Stimulated activated CD8-positive, alpha-beta memory T cell treated with anti-CD3 and anti-CD28 coated beads, Interleukin-2, amount 100 ng/mL, for 48 hours (primary cell): ENCODE measurements around the gene CELSR3.

Experiments
- DNase-seq, 2 donors: peaks; one replicate each; pipeline ENCODE4 v3.0.0-alpha.2; 2020; ENCODE audit warnings: low read depth in 2 of 2

The CELSR3 gene, protein sequence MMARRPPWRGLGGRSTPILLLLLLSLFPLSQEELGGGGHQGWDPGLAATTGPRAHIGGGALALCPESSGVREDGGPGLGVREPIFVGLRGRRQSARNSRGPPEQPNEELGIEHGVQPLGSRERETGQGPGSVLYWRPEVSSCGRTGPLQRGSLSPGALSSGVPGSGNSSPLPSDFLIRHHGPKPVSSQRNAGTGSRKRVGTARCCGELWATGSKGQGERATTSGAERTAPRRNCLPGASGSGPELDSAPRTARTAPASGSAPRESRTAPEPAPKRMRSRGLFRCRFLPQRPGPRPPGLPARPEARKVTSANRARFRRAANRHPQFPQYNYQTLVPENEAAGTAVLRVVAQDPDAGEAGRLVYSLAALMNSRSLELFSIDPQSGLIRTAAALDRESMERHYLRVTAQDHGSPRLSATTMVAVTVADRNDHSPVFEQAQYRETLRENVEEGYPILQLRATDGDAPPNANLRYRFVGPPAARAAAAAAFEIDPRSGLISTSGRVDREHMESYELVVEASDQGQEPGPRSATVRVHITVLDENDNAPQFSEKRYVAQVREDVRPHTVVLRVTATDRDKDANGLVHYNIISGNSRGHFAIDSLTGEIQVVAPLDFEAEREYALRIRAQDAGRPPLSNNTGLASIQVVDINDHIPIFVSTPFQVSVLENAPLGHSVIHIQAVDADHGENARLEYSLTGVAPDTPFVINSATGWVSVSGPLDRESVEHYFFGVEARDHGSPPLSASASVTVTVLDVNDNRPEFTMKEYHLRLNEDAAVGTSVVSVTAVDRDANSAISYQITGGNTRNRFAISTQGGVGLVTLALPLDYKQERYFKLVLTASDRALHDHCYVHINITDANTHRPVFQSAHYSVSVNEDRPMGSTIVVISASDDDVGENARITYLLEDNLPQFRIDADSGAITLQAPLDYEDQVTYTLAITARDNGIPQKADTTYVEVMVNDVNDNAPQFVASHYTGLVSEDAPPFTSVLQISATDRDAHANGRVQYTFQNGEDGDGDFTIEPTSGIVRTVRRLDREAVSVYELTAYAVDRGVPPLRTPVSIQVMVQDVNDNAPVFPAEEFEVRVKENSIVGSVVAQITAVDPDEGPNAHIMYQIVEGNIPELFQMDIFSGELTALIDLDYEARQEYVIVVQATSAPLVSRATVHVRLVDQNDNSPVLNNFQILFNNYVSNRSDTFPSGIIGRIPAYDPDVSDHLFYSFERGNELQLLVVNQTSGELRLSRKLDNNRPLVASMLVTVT (N-terminal part only)

DNA sequence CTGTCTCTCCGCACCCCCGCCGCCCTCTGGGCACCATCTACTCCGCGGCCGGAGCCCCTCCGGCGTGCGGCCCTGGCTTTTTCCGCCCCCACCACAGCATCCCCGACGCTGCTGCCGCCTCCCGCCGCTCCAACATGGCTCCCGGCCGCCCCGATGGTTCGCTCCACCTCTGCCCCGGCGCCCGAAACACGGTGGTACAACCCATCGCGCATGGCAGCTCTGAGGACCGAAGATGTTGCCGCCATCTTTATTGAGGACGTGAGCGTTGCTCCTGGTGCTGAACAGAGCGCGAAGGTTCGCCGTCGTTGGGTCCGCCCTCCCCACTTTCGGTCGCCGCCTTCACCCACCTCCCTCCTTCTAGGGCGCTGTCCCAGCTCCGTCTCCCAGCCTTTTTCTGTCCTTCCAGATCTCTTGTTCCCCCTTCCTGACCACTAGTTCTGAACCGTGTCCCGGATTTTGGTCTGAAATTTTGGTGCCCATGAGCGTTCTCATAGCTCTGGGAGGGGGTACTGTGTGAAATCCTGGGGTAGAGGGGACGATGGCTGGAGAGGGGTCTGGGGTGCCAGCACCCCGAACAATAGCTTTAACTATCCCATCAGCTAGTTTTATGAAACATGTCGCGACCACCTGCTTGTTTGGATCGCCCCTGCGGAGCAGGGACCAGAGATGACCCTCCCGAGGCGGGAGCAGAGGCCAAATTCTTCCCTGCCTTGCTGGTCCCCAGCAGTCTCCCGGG lies at the start of gene CELSR3:
Gene CELSR3, minus strand, starts transcription at position 134 of the 736 bp plus-strand sequence. CDS start 252 bp downstream, outside the sequence.
- DNase-seq: peak; percentile 45 to 59

DNA sequence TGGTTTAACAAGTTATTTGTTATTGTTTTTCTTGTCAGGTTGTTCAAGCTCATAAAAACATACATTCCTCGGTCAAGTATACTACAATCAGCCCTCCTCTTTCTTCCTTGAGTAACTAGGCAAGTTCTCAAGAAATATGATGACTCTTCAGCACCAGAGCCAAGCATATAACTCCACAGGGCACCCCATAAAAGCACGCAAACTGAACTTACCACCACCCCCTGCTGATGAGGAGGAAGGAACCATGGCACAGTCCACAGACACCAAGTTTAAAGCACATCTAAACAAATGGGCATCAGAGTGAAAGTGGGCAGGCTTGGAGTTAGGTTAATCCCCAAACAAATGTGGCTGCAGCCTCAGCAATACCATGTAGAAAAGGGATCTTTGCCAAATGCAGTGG lies 49.0 kb upstream of the CELSR3 start:
- DNase-seq: no peak

DNA sequence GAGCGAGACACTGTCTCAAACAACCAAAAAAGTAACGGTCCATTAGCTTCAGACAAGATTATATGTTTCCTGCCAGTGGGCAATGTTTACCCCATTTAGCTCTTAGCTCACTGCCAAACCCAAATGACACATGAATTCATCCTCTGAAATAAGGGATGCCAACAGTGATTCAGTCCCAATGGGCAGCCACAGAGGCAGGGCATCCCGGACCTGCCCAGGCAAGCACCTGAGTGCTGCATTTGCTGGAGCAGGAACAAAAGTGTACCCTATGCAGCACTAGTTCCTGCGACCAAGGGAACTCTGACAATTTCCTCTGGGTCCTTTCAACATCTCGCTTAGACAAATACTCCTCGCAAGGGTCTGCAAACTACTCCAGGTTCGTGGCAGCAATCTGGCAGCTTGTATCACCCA lies 46.4 kb upstream of the CELSR3 start:
- DNase-seq: no peak

DNA sequence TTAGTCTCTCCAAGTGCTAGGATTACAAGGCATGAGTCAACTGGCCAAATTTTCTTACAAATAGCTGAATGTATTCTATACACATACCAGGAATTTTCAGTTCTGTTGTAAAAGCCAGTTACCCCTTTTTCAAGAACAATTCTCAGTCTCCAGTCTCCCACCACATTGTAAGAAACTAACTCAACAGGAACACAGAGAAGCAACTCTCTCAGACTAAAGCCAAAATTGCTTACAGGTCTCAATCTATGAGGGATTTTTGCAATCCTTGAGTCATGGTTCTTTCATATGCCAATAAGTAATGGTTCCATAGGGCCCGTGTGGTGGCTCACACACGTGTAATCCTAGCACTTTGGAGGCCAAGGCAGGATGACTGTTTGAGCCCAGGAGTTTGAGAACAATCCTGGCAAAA lies 45.8 kb upstream of the CELSR3 start:
- DNase-seq: no peak

DNA sequence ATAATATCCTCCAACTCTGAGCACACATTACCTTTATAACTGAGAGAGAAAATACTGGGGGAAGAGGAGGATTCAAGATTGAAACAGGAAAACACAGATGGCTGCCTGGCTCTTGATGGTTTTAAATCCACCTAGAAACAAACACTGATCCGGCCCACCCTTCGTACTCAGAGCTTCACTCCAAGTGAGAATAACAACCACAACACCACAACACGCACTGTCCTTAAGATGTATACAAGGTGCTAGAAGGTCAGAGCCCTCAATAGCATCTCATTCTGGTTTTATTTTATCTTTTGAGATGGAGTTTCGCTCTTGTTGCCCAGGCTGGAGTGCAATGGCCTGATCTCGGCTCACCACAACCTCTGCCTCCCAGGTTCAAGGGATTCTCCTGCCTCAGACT lies 44.5 kb upstream of the CELSR3 start:
- DNase-seq: no peak

DNA sequence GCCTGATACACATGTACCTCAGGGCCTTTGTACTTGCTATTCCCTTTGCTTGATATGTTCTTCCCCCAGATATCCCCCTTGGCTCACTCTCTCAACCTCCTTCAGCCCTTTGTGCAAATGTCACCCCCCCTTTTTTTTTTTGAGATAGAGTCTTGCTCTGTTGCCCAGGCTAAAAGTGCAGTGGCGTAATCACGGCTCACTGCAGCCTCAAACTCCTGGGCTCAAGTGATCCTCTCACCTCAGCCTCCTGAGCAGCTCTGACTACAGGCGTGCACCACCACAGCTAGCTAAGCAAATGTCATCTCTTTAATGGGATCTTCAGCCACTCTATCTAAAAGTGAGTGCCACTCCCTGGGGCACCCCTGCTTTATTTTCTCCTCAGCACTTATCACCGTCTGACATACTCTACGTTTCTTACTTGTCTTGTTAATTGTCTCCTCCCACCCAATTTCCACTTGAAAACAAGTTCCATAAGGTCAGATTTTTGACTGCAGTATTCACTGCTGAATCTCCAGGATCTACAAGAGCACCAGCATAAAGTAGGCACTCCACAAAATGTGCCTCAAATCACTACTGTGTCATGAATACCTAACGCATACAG lies 39.7 kb upstream of the CELSR3 start:
- DNase-seq: no peak

DNA sequence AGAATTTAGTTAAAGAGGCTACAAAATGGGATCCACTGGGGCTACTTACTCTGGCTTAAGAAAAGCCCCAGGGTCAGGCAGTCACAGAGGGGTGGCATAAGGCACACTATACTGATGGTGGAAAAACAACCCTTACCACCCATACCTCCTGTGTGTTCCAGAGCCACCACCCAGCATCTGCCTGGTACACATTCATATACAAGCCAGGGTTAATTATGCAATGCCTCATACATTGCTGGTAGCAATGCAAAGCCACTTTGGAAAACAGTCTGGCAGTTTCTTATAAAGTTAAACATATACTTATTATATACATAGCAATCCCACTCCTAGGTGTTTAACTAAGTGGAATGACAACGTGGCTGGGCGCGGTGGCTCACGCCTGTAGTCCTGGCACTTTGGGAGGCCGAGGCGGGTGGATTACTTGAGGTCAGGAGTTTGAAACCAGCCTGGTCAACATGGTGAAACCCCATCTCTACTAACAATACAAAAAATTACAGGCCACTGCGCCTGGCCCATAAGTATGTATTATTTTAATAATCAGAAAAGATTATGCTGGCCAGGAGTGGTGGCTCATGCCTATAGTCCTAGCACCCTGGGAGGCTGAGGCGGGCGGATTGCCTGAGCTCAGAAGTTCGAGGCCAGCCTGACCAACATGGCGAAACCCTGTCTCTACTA lies 38.2 kb upstream of the CELSR3 start:
- no peak for DNase-seq

DNA sequence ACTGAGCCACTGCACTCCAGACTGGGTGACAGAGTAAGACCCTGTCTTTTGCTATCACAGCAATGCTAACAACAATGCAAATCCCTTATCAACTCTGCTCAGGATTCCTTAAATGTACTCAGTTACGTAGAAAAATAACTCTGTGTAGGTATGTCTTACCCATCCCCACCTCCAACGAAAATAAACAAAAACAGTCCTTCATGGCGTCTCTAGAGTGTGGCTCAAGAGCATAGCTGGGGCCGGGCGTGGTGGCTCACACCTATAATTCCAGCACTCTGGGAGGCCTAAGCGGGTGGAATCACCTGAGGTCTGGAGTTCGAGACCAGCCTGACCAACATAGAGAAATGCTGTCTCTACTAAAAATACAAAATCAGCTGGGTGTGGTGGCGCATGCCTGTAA lies 36.2 kb upstream of the CELSR3 start:
- no peak for DNase-seq

DNA sequence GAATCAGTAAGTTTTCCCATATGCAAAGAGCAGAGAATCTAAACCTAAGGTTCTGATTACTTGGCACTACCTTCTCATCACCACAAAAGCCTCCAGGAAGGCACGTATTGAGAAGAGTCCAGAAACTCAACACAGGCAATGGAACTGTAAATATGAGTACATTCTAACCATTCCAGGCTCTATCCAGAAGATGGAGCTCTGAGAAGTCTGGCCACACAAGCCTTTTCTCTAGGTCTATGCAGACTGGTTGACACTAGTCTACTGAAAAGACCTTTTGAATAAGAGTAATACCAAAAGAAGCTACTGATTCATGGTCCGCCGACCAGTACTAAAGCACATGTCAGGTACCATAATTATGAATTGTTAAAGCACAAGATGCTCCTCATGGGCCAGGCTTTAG lies 35.3 kb upstream of the CELSR3 start:
- DNase-seq: no peak

DNA sequence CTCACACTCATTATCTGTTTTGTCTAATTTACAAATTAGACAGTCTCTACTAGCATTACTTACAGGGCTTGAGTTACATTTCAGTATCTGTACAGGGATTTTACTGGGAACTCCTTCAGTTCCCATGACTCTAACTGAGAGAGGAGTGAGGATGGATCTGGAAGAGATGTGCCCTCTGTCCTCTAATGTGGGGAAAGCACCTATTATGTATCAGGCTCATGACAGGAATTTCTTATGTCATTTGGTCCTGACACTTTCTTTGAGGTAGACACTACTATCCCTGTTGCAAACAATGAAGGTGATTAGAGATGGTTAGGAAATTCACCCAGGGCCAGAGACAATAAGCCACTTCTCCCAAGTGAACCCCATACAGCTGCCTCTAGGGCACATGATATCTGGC lies 33.9 kb upstream of the CELSR3 start:
- DNase-seq: no peak

DNA sequence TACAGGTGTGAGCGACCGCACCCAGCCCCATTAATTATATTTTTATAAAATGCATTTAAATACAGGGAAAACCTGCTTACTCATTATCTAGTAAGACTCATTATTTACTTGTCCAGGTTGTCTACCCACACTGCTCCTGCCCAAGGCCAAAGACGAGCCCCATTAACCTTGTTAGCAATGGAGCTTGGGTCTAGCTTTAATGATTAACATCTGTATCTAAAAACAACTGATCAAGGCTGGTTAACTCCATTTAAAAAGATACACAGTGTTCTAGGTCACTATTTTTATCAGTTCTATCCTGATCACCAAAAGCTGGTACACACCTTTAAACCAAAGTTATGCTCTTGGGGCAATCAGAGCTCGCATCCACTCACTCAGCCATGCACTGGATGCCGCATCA lies 33.5 kb upstream of the CELSR3 start:
- DNase-seq: no peak

DNA sequence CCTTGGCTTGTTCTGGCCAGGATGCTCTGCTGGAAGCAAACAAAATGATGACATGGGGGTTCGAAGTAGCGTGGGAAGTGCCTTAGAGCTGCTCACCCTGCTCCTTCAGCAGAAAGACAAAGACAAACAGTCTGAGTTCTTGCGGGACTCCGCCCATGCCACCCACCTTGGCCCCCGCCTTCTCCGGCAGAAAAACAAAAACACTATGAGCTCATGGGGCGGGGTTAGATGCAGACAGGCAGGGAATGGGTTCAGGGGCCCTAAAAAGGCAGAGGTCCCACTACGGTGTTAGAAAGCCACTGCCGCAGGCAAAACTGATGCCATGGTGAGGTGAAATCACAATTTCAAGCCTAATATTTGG lies 32.7 kb upstream of the CELSR3 start:
- DNase-seq: no peak

DNA sequence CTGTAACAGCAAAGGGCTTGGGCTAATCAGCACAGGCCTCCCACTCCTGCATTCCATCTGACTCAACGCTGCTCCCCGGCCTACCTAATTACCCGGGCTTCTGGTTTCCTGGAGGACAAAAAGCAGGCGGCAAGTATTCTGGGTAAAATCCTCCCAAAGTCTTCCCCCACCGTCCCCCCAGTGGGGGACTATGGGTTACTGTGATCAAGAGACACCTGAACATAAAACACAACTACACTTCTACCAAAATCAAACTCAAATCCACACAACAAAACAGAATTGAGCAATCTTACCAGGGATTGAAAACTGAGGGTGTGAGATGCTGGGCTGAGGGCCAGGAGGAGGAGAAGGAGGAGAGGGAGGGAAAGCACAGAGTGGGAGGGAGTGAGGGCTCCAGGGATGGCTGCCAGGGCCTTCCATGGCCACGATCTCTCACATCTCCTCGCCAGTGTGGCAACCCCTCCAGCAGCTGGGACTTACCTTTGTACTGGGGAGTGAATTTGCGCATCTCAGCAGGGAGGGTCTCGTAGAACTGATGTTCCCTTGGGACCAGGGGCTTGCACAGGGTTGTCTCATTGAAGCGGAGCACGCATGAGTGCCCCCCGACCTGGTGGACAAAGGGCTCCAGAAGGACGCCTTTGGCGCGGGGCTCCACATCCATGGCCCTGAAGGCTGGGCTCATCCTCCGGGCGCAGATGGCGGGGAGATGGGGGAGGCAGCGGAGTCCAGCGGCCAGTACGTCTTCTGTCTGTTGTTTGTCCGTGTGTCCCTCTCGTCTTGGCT lies 32.1 kb upstream of the CELSR3 start:
- DNase-seq: no peak

DNA sequence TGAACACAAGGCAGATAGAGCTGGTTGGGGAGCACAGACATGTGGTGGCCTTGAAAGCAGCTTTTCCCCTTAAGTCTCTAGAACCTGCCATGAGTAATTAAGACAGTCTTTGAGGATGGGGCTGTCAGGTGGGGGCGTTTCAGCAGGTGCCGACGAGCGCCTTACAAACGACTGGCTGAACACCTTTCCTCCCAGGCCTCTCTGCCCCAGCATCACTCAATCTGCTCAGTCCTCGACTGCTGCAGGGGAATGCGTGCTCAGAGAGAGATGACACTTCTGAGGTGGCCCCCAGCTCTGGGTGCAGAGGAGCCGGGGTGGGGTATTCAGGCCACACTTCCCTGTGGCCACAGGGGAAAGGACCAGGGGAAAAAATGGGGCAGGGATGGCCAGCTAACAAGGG lies 31.1 kb upstream of the CELSR3 start:
- DNase-seq: no peak

DNA sequence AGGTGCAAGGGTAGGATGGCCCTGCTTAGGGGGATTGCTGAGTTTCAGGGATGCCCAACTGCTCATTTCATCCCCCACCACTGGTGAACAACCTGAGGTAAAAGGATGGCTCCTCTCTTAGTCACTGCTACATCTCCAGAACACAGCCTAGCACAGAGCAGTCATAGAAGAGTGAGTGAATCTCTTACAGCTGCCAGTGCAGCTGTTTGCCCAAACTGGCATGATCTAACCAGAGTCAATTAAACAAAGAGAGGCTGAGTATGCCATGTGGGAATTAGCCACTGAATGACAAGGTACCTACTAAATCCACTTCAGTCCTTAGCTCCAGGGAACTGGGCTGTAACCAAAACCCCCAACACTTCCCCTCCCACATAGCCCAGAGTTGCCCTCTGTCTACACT lies 29.9 kb upstream of the CELSR3 start:
- DNase-seq: no peak

DNA sequence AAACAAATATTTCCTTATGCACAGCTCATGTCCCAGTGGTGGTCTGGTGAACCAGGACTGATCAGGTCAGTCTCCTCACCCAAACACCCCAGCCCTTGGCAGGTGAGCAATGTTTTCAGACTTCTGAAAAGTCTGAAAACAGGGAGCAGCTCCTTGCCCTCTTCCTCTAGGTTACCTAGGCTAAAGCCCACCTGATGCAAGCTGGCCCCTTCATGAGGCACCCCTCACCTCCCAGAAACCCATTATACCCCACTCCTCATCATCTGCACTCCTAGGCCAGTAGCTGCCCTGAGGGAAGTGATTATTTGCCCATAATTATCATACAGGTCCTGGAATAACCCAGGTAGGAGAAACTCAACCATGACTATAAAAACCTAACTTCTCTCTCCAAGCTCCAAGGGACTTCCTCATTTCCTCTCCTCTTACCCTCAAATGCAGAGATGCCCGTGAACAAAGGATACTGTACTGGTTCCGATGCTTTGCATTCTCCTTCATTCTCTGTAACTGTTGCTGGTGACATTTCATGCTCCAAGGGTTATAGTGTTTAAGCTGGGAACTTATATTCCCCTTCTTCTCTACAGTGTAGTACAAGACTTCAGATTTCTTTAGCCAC lies 28.3 kb upstream of the CELSR3 start:
- DNase-seq: no peak

DNA sequence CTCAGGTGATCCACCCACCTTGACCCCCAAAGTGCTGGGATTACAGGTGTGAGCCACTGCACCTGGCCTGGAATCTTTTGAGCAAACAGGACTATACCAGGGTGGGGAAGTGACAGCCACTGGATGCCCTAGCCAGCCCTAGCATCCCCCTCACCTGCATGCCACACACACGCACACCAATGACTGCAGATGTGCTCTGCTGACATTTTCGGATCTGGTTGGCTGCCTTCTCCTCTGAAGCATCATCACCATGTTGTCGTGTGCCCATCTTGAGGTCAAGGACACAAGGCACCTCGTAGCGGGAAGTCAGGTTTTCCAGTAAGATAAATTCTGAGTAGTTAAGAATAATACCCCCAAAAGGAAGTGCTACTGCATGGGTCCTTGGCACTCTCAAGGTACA lies 26.7 kb upstream of the CELSR3 start:
- DNase-seq: no peak

DNA sequence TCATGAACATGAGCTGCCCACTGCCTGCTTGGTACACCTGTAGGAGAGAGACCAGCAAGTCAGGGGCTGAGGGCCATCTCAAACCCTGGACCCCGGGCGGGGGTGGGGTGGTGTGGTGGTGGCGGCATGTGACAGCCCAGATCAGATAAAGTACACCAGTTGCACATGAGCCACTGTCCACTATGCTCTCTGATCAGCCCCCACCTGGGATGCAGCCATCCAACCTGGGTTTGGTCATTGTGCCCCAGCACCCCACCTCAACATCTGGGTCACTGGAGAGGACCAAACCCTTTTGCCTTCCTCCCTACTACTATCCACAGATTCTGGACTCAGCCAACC lies 26.0 kb upstream of the CELSR3 start:
- DNase-seq: no peak

DNA sequence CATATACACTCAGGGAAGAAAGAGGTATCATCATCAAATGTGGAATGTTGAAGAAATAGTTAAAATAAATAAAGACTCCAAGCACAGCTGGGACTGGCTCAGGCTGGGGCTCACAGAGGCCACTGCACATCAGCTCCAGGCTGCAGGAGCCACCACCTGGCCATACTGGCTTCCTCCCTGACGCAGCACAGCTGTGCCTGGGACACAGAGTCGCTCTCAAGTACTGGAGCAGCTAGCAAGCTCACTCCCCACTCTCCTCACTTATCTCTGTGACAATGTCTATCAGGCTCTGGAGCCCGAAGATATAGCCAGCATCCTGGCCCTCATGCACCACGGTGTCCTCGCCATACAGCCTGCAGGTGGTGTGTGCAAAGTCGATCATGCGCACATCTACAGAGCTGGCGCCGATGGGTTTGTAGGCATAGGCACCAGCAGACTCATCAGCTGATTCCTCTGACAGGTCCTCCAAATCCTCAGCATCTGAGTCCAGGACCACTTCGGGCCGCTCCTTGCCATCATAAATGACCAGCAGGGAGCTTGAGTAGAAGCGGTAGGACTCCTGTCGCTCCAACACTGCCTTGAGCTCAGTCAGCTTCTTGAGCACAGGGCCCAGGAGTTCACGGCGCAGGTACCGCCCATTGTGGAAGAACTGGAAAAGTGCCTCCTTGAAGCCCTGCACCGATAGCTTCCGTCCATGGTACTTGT lies 25.5 kb upstream of the CELSR3 start:
- no peak for DNase-seq
